Measurements from ENCODE around the gene ULK1. TPM values are rescaled to one million over a fixed set of nuclear protein-coding genes. Genes with fewer than 3 reads are reported as not detected.

The ULK1 gene
- total and polyA plus RNA-seq, 2 experiments from 2014 or later: 8.4 to 33.8 TPM

GRCh38 chr12:131910302-131911027 is 16.0 kb downstream of the ULK1 start (continued):
- TF ChIP-seq ZNF331 (CRISPR knock-in tag; IDR thresholded peaks at IDR 0.05; ENCODE audit: low read depth): no peak
- TF ChIP-seq EZH2phosphoT487 (IDR thresholded peaks at IDR 0.05; ENCODE audit: unreplicated experiment): no peak
- no peak for TF ChIP-seq STAT1 (IDR thresholded peaks at IDR 0.05; ENCODE audit: unreplicated experiment)
- no peak for TF ChIP-seq ZNF114 (CRISPR knock-in tag; IDR thresholded peaks at IDR 0.05)
- TF ChIP-seq NANOG (IDR thresholded peaks at IDR 0.05; ENCODE audit: borderline replicate concordance): no peak
- TF ChIP-seq EZH2 (IDR thresholded peaks at IDR 0.05; ENCODE audit: low read depth, unreplicated experiment): no peak
- TF ChIP-seq REST (IDR thresholded peaks at IDR 0.05; ENCODE audit: unreplicated experiment): no peak
- TF ChIP-seq JUNB (IDR thresholded peaks at IDR 0.05; ENCODE audit: unreplicated experiment): no peak
- TF ChIP-seq CREB1 (CRISPR knock-in tag; IDR thresholded peaks at IDR 0.05; ENCODE audit: low read depth): no peak

- Histone ChIP-seq H4K20me1 (replicated peaks; ENCODE audit: insufficient read depth) (peaks cover 7% of the 10 kb centered on the region; the same call in 1 of the 2 replicates), H3K4me3 (no peak overlapping the region), H2AFZ (no peak overlapping the region), H3F3A (replicated peaks; ENCODE audit: low read depth) (0 out of 2 replicates have a peak, but pooled peaks cover 8% of the 10 kb centered on the region), H3K27me3 (ENCODE audit: insufficient read depth) (no peaks in the 10 kb centered on the region), H3K4me1 (ENCODE audit: insufficient read depth) (no peaks in the 10 kb centered on the region), H3K79me2 (replicated peaks; ENCODE audit: insufficient read depth) (no peaks in the 10 kb centered on the region), H3K4me2 (no peak overlapping the region), H3K9me2 (ENCODE audit: insufficient read depth) (no peaks in the 10 kb centered on the region), H3K36me3 (ENCODE audit: insufficient read depth) (no peaks in the 10 kb centered on the region), H3K27ac (ENCODE audit: low read depth) (no peak overlapping the region)
- Mint-ChIP-seq H3K4me1 (no peaks in the 10 kb centered on the region; the same call in 1 of the 3 replicates), H3K27me3 (ENCODE audit: insufficient read depth, low read depth, poor library complexity) (peaks cover 5% of the 10 kb centered on the region), H3K9me3 (no peaks in the 10 kb centered on the region), H3K27ac (no peak overlapping the region), H3K36me3 (ENCODE audit: low read depth) (peaks cover 30% of the 10 kb centered on the region), H3K4me3 (no peak overlapping the region)
- no peak for DNase-seq (ENCODE audit: low spot score)
- TF ChIP-seq STAT1 (IDR thresholded peaks at IDR 0.05; ENCODE audit: unreplicated experiment) (no peak), CREB1 (CRISPR knock-in tag; IDR thresholded peaks at IDR 0.05; ENCODE audit: low read depth) (no peak)
- no peak for ATAC-seq
These were observed 16.7 kb downstream of the ULK1 start for GRCh38 chr12:131911028-131911650.
